HG03442 (cell line): ENCODE measurements around the gene ZNF711.
"Not testable (repeated sequence)": the region's sequence is repeated elsewhere in the genome, so short reads cannot be mapped to it uniquely, and the experiment has no call there.

Experiments
- ATAC-seq: cut with Tn5 transposase; IDR thresholded peaks from one replicate; pipeline ENCODE4 v1.9.1; 2021; ENCODE audit warnings: mild to moderate bottlenecking, moderate library complexity; ENCODE audit not compliant: unreplicated experiment

Gene ZNF711

DNA sequence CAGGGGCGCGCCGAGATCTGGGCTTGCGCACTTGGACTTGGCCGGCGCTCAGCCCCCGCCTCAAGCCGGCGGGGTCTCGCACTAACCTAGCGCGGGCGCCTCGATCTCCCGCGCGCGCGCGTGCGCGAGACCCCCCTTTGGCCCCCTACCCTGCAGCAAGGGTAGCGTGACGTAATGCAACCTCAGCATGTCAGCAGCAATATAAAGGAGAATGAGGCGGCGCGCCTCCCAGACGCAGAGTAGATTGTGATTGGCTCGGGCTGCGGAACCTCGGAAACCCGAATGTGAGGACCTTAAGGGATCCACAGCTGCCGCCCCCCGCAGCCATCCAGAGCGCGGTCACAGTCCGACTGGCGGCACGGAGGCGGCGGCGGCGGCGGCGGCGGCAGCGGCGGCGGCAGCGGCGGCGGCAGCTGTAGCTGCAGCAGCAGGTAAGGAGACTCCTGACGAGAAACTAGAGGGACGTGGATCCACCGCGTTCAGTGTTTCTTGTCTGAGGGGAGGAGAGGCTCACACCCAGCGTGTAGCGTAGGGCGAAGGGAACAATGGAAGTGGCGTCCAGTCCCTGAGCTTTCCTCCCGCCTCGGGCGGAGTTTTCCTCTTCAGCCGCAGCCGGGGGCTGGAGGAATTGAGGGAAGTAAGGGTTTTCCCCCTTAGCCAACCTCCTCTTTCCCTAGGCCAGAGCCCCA is at the start of gene ZNF711, which contains the start of gene SATL1:
Gene ZNF711, plus strand, starts transcription at position 231 of the 689 bp plus-strand sequence. CDS start 3,582 bp downstream, outside the sequence.
Gene SATL1, minus strand, starts transcription at position 19 of the 689 bp plus-strand sequence. CDS start 134,811 bp downstream, outside the sequence.
- ATAC-seq: peak; percentile 64

DNA sequence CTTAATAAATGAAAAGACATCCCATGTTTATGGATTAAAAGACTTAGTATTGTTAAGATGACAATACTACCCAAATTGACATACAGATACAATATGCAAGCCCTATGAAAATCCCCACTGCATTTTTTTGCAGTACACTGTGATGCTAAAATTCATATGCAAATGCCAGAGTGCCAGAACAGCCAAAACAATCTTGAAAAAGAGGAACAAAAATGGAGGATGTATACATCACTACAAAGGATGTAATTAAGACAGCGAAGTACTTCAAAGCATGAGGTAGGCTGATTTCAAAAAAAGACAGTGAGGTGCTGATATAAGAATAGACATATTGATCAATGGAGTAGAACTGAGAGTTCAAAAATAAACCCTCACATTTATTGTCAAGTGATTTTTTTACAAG is 47.5 kb upstream of the ZNF711 start:
- ATAC-seq: no peak

DNA sequence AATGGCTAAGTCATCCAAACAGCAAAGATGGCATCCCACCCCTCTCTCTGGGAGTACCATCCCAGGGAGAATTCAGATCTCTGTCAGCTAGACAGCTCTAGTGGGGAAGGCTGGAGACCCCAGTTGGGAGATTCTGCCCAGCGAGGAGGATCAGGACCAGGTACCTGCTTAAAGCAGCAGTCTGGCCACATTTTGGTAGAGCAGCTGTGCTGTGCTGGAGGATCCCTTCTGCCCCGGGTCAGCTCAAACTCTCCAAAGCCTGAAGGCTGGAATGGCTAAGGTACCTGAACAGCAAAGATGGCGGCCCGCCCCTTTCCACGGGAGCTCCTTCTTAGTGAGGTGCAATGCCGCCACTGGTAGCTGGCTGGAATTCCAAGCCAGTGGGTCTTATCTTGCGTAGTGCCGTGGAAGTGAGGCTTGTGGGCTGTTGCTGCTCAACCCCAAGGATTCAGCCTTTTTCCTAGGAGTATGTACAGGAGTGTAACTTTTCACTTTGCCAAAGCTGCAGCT is 40.3 kb upstream of the ZNF711 start:
- no peak for ATAC-seq

DNA sequence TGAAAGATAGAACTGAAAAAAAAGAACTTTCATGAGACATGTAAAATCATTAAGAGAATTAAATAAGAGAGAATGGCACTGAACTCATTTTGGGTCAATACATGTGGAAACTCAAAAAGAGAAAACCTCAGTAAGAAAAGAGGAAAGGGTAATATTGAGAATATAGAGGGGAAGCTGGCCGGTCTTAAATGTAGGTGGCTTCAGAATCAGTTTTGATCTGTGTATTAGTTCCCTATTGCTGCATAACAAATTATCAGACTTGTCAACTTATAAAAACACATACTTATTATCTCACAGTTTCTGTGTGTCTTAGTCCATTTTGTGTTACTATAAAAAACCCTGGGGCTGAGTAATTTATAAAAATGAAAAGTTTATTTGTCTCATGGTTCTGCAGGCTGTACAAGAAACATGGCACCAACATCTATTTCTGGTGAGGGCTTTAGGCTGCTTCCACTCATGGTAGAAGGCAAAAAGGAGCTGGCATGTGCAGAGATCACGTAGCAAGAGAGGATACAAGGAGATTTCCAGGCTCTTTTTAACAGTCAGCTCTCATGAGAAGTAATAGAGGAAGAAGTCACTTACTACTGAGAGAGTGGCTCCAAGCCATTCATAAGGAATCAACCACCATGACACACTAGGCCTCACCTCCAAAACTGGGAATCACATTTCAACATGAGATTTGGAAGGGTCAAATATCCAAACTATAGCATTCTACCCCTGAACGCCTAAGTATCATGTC is 29.8 kb upstream of the ZNF711 start:
- ATAC-seq: no peak

DNA sequence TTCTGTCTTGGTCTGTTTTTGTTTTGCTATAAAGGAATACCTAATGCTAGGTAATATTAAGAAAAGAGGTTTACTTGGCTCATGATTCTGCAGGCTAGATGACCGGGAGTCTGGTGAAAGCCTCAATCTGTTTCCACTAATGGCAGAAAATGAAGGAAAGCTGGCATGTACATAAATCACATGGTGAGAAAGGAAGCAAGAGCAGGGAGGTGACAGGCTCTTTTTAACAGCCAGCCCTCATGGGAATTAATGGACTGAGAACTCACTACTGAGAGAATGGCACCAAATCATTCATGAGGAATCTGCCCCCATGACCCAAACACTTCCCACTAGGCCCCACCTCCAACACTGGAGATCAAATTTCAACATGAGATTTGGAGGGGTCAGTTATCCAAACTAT is 27.8 kb upstream of the ZNF711 start:
- no peak for ATAC-seq

DNA sequence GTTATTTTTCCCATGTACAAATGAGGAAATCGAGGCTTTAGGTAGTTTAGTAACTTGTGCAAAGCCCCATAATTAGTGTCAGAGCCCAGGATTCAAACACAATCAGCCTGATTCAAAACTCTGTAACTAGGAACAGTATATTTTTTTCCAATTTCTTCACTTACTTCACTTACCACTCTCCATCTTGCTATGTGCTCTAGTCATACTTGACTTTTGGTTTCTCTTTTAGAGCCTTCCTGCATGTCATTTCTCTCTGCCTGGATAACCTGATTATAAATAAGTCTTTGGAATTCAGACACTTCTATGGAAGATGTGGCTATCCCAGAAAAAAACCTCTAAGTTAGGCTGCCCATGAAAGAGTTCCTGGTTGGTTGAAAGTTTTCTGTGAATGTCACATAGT is 22.4 kb upstream of the ZNF711 start:
- ATAC-seq: no peak

DNA sequence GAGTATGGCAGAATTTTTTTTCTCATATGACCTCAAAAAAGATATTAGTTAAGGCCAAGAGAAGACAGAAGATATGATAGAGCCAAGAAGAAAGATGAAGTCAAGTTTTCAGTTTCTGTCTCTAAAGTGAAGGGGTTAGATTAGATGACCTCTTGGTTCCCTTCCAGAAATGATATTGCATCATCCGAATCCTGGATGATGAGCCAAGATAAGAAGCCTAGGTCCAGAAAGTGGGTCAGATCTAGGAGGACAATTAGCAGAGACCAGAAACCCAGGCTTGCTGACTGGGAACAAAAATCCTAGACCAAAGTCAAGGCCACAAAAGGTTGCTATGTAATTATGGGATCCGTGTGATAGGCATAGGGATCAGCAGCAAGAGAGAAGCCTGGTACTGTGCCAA is 20.4 kb upstream of the ZNF711 start:
- no peak for ATAC-seq

DNA sequence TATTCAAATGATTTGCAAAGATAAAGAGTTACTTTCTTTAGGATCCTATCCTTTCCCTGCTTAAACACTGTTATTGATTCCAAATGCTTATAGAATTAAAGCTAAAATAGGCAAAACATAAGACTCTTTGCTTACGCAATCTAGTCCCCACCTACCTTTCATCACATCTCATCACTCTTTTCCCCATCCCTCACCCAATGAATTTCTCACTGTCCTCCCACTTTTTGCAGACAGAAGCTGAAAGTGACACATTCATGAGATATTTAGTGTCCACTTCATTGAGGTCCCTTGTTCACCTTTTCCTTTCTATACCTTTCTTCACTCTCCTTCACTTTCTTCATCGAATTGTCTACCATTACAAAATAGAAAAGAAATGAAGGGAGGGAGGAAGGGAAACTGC is 636 bp upstream of the ZNF711 start:
- ATAC-seq: no peak

DNA sequence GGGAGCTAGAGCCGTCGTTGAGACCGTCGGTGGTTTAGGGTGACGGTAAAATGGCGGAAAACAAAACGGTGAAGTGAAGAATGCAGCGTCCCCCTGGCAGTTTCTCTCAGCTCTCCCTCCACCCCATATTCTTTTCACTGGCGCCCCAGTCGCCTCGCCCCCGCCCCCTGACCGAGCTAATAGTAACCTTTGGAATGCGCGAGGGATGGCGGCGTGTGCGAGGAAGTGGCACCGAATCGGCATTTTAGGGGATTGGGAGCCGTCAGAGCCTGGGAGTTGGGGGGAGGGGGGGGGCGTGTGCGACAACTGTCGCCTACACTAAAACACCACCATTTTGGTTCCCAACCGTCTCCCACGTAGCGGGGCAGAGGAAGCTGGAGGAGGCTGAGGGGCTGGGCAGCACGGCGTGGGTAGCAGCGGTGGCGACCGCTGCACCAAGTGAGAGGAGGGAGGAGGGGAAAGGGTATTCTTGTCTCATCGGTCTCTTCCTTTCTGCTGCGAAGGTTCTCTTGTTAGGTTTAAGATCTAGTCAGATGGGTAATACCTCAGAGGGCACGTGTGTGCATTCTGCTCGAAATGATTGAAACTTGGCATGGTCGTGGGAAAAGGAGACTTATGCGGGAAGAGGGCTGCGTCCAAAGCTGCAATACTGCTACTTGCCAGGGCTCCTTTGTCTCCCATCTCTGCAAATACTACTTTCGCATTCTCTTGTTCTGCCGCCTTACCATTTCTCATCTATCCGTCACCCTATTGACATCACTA is 840 bp downstream of the ZNF711 start:
- ATAC-seq: peak; percentile 48

DNA sequence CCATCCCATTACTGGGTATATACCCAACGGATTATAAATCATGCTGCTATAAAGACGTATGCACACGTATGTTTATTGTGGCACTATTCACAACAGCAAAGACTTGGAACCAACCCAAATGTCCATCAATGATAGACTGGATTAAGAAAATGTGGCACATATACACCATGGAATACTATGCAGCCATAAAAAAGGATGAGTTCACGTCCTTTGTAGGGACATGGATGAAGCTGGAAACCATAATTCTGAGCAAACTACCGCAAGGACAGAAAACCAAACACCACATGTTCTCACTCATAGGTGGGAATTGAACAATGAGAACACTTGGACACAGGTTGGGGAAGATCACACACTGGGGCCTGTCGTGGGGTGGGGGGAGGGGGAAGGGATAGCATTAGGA is 41.5 kb downstream of the ZNF711 start:
- ATAC-seq: not testable (repeated sequence)

DNA sequence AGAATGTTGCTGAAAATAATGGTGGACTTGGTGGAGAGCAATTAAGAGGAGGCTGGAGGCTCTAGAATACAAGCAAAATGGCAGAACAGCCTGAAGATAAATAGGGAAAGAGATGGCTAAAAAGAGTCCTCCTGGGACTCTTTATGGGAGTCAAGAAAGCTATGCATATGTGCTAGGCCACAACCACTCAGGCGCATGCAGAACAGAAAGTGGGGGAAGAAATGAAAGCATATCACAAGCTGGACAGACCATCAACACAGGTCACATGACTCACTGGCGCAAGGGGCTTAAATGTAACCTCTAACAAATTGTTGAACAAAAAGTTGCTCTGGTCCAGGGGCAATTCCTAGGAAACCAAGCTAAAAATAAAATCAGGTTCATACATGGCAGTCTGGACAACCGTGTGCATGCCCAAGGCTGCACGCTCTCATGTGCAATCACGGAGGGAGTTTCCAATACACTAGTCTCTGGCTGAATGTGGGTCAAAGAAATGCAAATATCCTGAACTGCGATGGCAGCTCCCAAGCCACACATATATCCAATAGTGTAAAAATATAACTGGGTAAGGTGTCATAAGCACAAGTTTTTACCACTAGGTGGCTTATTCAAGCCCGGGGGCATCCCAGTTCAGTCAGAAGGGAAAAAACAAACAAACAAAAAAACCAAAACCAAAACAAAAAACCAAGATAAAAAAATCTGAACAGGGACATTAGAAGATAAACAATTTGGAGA is 45.4 kb downstream of the ZNF711 start:
- no peak for ATAC-seq

DNA sequence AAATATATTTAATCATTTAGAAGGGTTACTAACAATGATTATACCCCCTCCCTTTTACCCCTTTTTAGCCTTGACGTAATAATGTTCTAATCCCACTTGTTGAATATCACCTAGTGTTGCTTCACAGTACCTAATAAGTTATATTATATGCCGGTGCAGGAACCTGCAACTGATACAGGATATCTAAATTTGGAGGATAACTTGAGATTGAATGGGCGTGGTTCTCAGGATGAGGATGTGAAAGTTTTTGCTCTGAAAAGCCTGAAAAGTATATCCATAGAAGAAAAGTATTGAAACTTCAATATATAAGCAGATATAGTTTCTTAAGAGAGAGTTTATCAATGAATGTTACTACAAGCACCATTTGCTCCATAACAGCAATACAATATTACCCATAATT is 59.8 kb downstream of the ZNF711 start:
- ATAC-seq: no peak

DNA sequence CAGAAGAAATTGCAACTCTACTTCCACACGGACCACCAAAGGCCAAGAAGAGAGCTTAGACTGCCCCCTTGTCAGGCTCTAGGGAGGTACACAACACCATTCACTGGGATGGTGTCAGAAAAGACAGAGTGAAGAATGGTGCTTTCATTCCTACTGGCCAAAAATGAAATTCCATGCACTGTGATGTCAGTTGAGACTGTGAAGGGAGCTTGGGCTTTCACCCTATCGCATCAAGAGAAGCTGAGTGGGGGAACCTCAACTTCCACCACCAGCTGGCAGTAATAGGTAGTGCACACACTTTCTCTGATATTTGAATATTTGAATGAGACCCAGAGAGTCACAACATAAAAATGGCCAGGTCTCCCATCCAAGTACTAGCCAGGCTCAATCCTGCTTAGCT is 65.9 kb downstream of the ZNF711 start:
- no peak for ATAC-seq

DNA sequence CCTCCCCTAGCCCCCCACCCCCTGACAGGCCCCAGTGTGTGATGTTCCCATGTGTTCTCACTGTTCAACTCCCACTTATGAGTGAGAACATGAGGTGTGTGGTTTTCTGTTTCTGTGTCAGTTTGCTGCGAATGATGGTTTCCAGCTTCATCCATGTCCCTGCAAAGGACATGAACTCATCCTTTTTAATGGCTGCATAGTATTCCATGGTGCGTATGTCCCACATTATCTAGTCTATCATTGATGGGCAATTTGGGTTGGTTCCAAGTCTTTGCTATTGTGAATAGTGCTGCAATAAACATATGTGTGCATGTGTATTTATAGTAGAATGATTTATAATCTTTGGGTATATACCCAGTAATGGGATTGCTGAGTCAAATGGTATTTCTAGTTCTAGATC is 67.6 kb downstream of the ZNF711 start:
- ATAC-seq: not testable (repeated sequence)
